HepG2 (cell line): ENCODE measurements around the gene ENG. TPM values are rescaled to one million over a fixed set of nuclear protein-coding genes. Genes with fewer than 3 reads are reported as not detected.

Experiments used
- AHR ChIP-seq: IDR thresholded peaks from 2 replicates; pipeline ENCODE4 v1.6.1; 2018; ENCODE audit warnings: missing genetic modification reagents, missing compliant biosample characterization
- FOXA1 ChIP-seq, 2 experiments: fragments of 450-650 bp in 1 of 2; sonication (generic) in 1 of 2; formaldehyde crosslinking in 1 of 2; IDR thresholded peaks; 2 replicates each; pipeline versions ENCODE4 v1.4.0 to v1.6.1; 2016 to 2020; ENCODE audit warnings: missing genetic modification reagents in 1 of 2
- GATAD1 ChIP-seq: IDR thresholded peaks from 2 replicates; pipeline ENCODE4 v1.6.1; 2016; ENCODE audit warnings: missing genetic modification reagents, missing compliant biosample characterization
- KLF12 ChIP-seq: sonication (generic); formaldehyde crosslinking; IDR thresholded peaks from 2 replicates; pipeline ENCODE4 v1.4.0; 2020; ENCODE audit warnings: missing genetic modification reagents, borderline replicate concordance
- MXI1 ChIP-seq: IDR thresholded peaks from 3 replicates; pipeline ENCODE4 v1.6.1; 2012; ENCODE audit warnings: low read depth, low read length, inconsistent platforms, borderline replicate concordance
- PBX3 ChIP-seq: sonication (generic); formaldehyde crosslinking; IDR thresholded peaks from 2 replicates; pipeline ENCODE4 v1.8.1; 2023; ENCODE audit warnings: missing genetic modification reagents, inconsistent platforms, borderline replicate concordance
- PCBP1 ChIP-seq: fragments of 200-400 bp; formaldehyde crosslinking; IDR thresholded peaks from 2 replicates; pipeline ENCODE4 v1.6.1; 2017; ENCODE audit warnings: mild to moderate bottlenecking, low read depth, low read length, borderline replicate concordance
- RERE ChIP-seq: IDR thresholded peaks from 2 replicates; pipeline ENCODE4 v1.6.1; 2016; ENCODE audit warnings: low read depth, missing genetic modification reagents, missing compliant biosample characterization
- SKIL ChIP-seq: sonication (generic); formaldehyde crosslinking; IDR thresholded peaks from 2 replicates; pipeline ENCODE4 v1.8.0; 2022; ENCODE audit warnings: missing genetic modification reagents, mild to moderate bottlenecking, moderate library complexity, borderline replicate concordance
- TSC22D2 ChIP-seq: sonication (generic); formaldehyde crosslinking; IDR thresholded peaks from 2 replicates; pipeline ENCODE4 v1.5.1; 2020; ENCODE audit warnings: missing genetic modification reagents, mild to moderate bottlenecking, borderline replicate concordance
- ZHX1 ChIP-seq: sonication (generic); formaldehyde crosslinking; IDR thresholded peaks from 2 replicates; pipeline ENCODE4 v1.8.1; 2022; ENCODE audit warnings: low read depth, mild to moderate bottlenecking, missing genetic modification reagents
- ZNF205 ChIP-seq: IDR thresholded peaks from 2 replicates; pipeline ENCODE4 v1.6.1; 2018; ENCODE audit warnings: missing biosample characterization, missing genetic modification reagents
- ZNF383 ChIP-seq: sonication (generic); formaldehyde crosslinking; IDR thresholded peaks from 2 replicates; pipeline ENCODE4 v1.4.0; 2020; ENCODE audit warnings: missing genetic modification reagents, mild to moderate bottlenecking, borderline replicate concordance
- ZNF770 ChIP-seq: sonication (generic); formaldehyde crosslinking; IDR thresholded peaks from 2 replicates; pipeline ENCODE4 v1.5.0; 2020; ENCODE audit warnings: mild to moderate bottlenecking, missing genetic modification reagents
- polyA plus RNA-seq, 8 experiments: library from polyadenylated mRNA; depleted of rRNA in 3 of 8; stranded (reverse) in 7 of 8; unstranded in 1 of 8; fragments of >200 nt; fragmentation: Illumina TruSeq in 4 of 8; extraction: Trizol in 4 of 8; gene quantifications; 2 replicates each; pipeline versions ENCODE4 v1.2.1 to v1.2.3, GENCODE V29; 2011 to 2016; ENCODE audit warnings: low read depth in 4 of 8, missing spikeins in 1 of 8, mixed read lengths in 1 of 8; ENCODE audit not compliant: insufficient read depth in 1 of 8
- total RNA-seq, 5 experiments: library from RNA; depleted of rRNA; stranded (reverse); fragments of >200 nt; fragmentation: Illumina TruSeq; extraction: Trizol; gene quantifications; 2 replicates each; pipeline ENCODE4 v1.2.3, GENCODE V29; 2016; ENCODE audit warnings: low read depth in 1 of 5

ENG gene
- total and polyA plus RNA-seq, 2 of the 13 experiments (the other 11 are each of a cell fraction or from before 2014, with no cell fraction given) = 0.02 to 1.1 TPM

GRCh38 chr9:127773272-127773671 lies 81.2 kb downstream of the ENG start (continued):
- TF ChIP-seq ZHX1 (CRISPR knock-in tag) (no peak), ZNF205 (CRISPR knock-in tag) (no peak), FOXA1 (IDR thresholded peaks at IDR 0.05) (no peak), FOXA1 (CRISPR knock-in tag; IDR thresholded peaks at IDR 0.05) (no peak), ZNF383 (CRISPR knock-in tag) (no peak), GATAD1 (CRISPR knock-in tag) (no peak), PCBP1 (no peak), KLF12 (no peak), SKIL (CRISPR knock-in tag) (no peak), MXI1 (no peak), RERE (CRISPR knock-in tag) (no peak), AHR (no peak), TSC22D2 (CRISPR knock-in tag) (no peak), PBX3 (CRISPR knock-in tag) (no peak), ZNF770 (no peak)
